HEK293T (cell line): ENCODE results near the gene THSD4.

Source experiments
- CTCF ChIA-PET: fragments of 350-600 bp; formaldehyde crosslinking; extraction: SDS; loops from one replicate; lab custom pipeline; 2021; ENCODE audit warnings: antibody characterized with exemption, inconsistent platforms; lab: Yijun Ruan, JAX
- POLR2A ChIA-PET: fragments of 350-600 bp; formaldehyde crosslinking; extraction: SDS; loops from one replicate; lab custom pipeline; 2020; ENCODE audit warnings: antibody characterized with exemption, inconsistent platforms; lab: Yijun Ruan, JAX
- DNase-seq: peaks from one replicate; pipeline ENCODE4 v3.0.0; 2012; ENCODE audit warnings: mixed read lengths; ENCODE audit errors: extremely low spot score
- ARNT ChIP-seq: fragments of 450-650 bp; IDR thresholded peaks from 2 replicates; pipeline ENCODE4 v1.6.1; 2017; ENCODE audit warnings: mild to moderate bottlenecking
- BHLHE40 ChIP-seq: fragments of 450-650 bp; IDR thresholded peaks from 2 replicates; pipeline ENCODE4 v1.6.1; 2016; ENCODE audit warnings: mild to moderate bottlenecking, moderate library complexity, borderline replicate concordance
- CTBP1 ChIP-seq: fragments of 450-650 bp; IDR thresholded peaks from 2 replicates; pipeline ENCODE4 v1.6.1; 2016; ENCODE audit warnings: borderline replicate concordance
- ELF4 ChIP-seq: fragments of 450-650 bp; IDR thresholded peaks from 2 replicates; pipeline ENCODE4 v1.6.1; 2017; ENCODE audit warnings: antibody characterized with exemption
- FOXA1 ChIP-seq: fragments of 450-650 bp; IDR thresholded peaks from 2 replicates; pipeline ENCODE4 v1.6.1; 2016; ENCODE audit warnings: mild to moderate bottlenecking
- FOXK2 ChIP-seq: fragments of 450-650 bp; IDR thresholded peaks from 2 replicates; pipeline ENCODE4 v1.6.1; 2016; ENCODE audit warnings: mild to moderate bottlenecking
- FOXM1 ChIP-seq: fragments of 450-650 bp; IDR thresholded peaks from 2 replicates; pipeline ENCODE4 v1.6.1; 2017; ENCODE audit warnings: mild to moderate bottlenecking, borderline replicate concordance
- HDGF ChIP-seq: fragments of 450-650 bp; IDR thresholded peaks from 2 replicates; pipeline ENCODE4 v1.6.1; 2017; ENCODE audit warnings: antibody characterized with exemption, borderline replicate concordance
- L3MBTL2 ChIP-seq: fragments of 450-650 bp; conservative IDR thresholded peaks from 2 replicates; pipeline ENCODE4 v1.6.1; 2016; ENCODE audit warnings: mild to moderate bottlenecking
- LEF1 ChIP-seq: fragments of 450-650 bp; IDR thresholded peaks from 2 replicates; pipeline ENCODE4 v1.6.1; 2017; ENCODE audit warnings: mild to moderate bottlenecking, borderline replicate concordance
- NFRKB ChIP-seq: fragments of 450-650 bp; IDR thresholded peaks from 2 replicates; pipeline ENCODE4 v1.6.1; 2016; ENCODE audit warnings: mild to moderate bottlenecking, moderate library complexity
- PKNOX1 ChIP-seq: fragments of 450-650 bp; IDR thresholded peaks from 2 replicates; pipeline ENCODE4 v1.6.1; 2016
- SP1 ChIP-seq: fragments of 450-650 bp; IDR thresholded peaks from 2 replicates; pipeline ENCODE4 v1.6.1; 2017
- SUZ12 ChIP-seq: fragments of 450-650 bp; IDR thresholded peaks from 2 replicates; pipeline ENCODE4 v1.6.1; 2016; ENCODE audit warnings: mild to moderate bottlenecking
- TARDBP ChIP-seq: fragments of 450-650 bp; IDR thresholded peaks from 2 replicates; pipeline ENCODE4 v1.6.1; 2016
- ZNF384 ChIP-seq: fragments of 450-650 bp; IDR thresholded peaks from 2 replicates; pipeline ENCODE4 v1.6.1; 2016

Gene THSD4

GRCh38 chr15:71410347-71410746 lies 295.1 kb downstream of the THSD4 start:
- TF ChIP-seq BHLHE40, result no peak
- TF ChIP-seq TARDBP, result no peak
- TF ChIP-seq LEF1, result no peak
- TF ChIP-seq SP1, result no peak
- TF ChIP-seq SUZ12, result no peak
- TF ChIP-seq FOXA1, result no peak
- TF ChIP-seq ARNT, result no peak
- no peak for TF ChIP-seq CTBP1
- TF ChIP-seq PKNOX1, result no peak
- no peak for TF ChIP-seq ELF4
- no peak for TF ChIP-seq NFRKB
- POLR2A ChIA-PET, result no interaction called here
- CTCF ChIA-PET, result no interaction called here
- DNase-seq, result no peak

GRCh38 chr15:71411538-71412482 lies 296.5 kb downstream of the THSD4 start:
- no peak for DNase-seq
- CTCF ChIA-PET, result interaction anchor here (0.8 kb wide), 1 partner anchor 26 kb away, joined by 3 read pairs; no protein-coding TSS in a partner anchor
- POLR2A ChIA-PET, result interaction anchor here (1.8 kb wide), 1 partner anchor 13 kb away, joined by 4 read pairs; no protein-coding TSS in a partner anchor
- no peak for TF ChIP-seq BHLHE40
- peak; percentile 28; the same call in 1 of the 2 replicates for TF ChIP-seq PKNOX1

GRCh38 chr15:71413419-71413818 lies 298.1 kb downstream of the THSD4 start:
- DNase-seq, result no peak
- ChIA-PET CTCF (no interaction called here), POLR2A (interaction anchor here (0.6 to 1.8 kb wide), 2 partner anchors 11 to 22 kb away, joined by 3 to 4 read pairs; no protein-coding TSS in a partner anchor)
- TF ChIP-seq SUZ12 (no peak), HDGF (no peak), CTBP1 (no peak), TARDBP (no peak), PKNOX1 (no peak), FOXM1 (no peak), ARNT (no peak), NFRKB (no peak), ZNF384 (no peak), FOXK2 (no peak), L3MBTL2 (no peak), BHLHE40 (no peak), FOXA1 (no peak), SP1 (no peak), ELF4 (no peak), LEF1 (no peak)

GRCh38 chr15:71414853-71415252 lies 299.6 kb downstream of the THSD4 start:
- CTCF ChIA-PET, result interaction anchor here (0.6 kb wide), 1 partner anchor 366 kb away, joined by 6 read pairs; no protein-coding TSS in a partner anchor
- no peak for DNase-seq
- POLR2A ChIA-PET, result no interaction called here
- TF ChIP-seq NFRKB, result no peak
- TF ChIP-seq L3MBTL2, result no peak

GRCh38 chr15:71422530-71423259 lies 307.4 kb downstream of the THSD4 start:
- no peak for DNase-seq
- POLR2A ChIA-PET, result no interaction called here

GRCh38 chr15:71424765-71425164 lies 309.5 kb downstream of the THSD4 start:
- TF ChIP-seq FOXK2, result no peak
- TF ChIP-seq NFRKB, result no peak
- TF ChIP-seq SUZ12, result no peak
- TF ChIP-seq SP1, result no peak
- no peak for TF ChIP-seq FOXM1
- TF ChIP-seq TARDBP, result no peak
- no peak for TF ChIP-seq ELF4
- no peak for TF ChIP-seq L3MBTL2
- no peak for TF ChIP-seq HDGF
- no peak for TF ChIP-seq CTBP1
- no peak for TF ChIP-seq ZNF384
- no peak for TF ChIP-seq PKNOX1
- no peak for TF ChIP-seq LEF1
- no peak for TF ChIP-seq FOXA1
- no peak for TF ChIP-seq BHLHE40
- POLR2A ChIA-PET, result interaction anchor here (1.4 kb wide), 1 partner anchor 12 kb away, joined by 4 read pairs; no protein-coding TSS in a partner anchor
- CTCF ChIA-PET, result no interaction called here
- no peak for DNase-seq

More at GRCh38 chr15:71422530-71423259, 307.4 kb downstream of the THSD4 start:
- CTCF ChIA-PET, result no interaction called here
- TF ChIP-seq FOXM1 (no peak), SP1 (no peak), L3MBTL2 (no peak), FOXK2 (no peak)
